Measurements from ENCODE around the gene YY1.
"Not testable (repeated sequence)": the region's sequence is repeated elsewhere in the genome, so short reads cannot be mapped to it uniquely, and the experiment has no call there.

The YY1 gene

GRCh38 chr14:100213956-100214769 is 24.8 kb upstream of the YY1 start:
- DNase-seq (ENCODE audit: low spot score) = peak; percentile 57

- DNase-seq (ENCODE audit: low spot score) = no peak
Measured at GRCh38 chr14:100214770-100215083, 24.2 kb upstream of the YY1 start.

DNA sequence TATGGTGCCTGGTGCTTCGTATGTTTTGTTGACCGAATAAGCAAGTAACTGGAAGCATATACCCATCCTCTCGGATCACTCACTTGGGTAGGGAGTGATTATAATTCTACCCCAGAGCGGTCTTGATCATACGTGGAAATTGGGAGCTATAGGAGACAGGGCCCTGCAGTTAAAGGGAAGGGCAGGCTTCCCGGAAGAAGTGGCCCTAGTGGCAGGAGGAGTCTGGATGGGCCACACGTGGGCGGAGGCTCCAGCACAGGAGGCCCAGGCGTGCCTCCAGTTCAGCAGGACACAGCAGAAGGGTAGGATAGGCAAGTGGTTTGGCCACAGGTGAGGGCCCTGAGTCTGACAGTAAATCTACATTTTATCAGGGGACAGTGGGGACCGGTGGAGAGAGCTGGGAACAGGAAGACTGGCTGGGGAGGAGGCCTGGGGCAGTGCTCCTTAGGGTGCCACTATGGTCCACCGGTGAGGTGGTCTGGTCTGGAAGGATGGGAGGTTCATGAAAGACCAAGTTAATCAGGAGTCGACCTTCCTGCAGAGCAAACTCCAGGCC is 23.5 kb upstream of the YY1 start:
- no peak for DNase-seq (ENCODE audit: low spot score)

- no peak for DNase-seq (ENCODE audit: low spot score)
Measured at GRCh38 chr14:100219126-100219785, 19.7 kb upstream of the YY1 start.

- DNase-seq (ENCODE audit: low spot score) = no peak
Measured at GRCh38 chr14:100221533-100222223, 17.3 kb upstream of the YY1 start.

GRCh38 chr14:100222224-100223093 is 16.5 kb upstream of the YY1 start:
- no peak for DNase-seq (ENCODE audit: low spot score)

GRCh38 chr14:100223332-100224201 is 15.4 kb upstream of the YY1 start:
- no peak for DNase-seq (ENCODE audit: low spot score)

DNA sequence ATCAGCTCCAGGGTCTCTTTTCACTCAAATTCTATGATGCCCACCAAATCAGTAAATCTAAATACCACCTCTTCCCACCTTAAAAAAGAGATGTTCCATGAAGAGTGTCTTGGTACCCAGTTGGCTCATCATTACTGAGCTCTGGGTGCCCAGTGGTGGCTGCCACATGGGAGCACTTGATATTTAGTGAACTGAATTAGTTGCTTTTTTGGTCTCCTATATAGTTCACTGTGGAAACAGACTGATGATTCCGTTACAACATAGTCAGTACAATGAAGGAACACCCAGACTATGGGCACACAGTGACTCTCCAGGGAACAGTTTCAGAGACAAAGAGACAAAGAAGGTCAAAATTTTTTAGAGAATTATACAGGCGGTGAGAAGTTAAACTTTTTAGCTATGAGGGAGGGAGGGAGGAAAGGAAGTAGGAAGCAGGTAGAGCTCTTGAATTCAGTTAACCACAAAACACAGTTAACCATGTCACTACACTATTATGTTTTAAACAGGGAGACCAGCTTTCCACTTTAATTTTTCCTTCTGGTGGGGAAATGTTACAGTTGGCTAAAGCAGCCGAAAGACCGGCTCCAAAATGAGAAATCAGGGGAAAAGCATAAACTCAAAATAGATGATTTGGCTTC is 14.6 kb upstream of the YY1 start:
- DNase-seq (ENCODE audit: low spot score) = no peak

- DNase-seq (ENCODE audit: low spot score) = no peak
Measured at GRCh38 chr14:100225169-100225568, 13.8 kb upstream of the YY1 start.

- DNase-seq (ENCODE audit: low spot score) = no peak
Measured at GRCh38 chr14:100230361-100230760, 8.6 kb upstream of the YY1 start.

DNA sequence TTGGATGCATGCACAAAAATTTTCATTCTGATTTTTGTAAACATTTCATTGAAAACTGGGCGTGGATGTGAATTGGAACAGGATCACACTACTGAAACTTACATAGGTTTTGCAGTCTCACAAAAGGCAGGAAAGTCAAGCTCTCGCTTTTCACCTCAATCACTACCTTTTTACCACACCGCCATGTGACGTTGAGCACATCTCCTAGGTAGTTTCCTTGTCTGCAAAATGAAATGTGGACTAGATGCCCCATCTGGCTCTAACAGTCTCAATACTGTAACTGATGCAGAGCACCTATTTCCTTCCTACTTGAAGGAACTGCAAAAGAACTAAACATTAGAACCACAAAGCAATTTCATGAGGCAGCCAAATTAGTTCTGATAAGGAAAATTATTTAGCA is 4.4 kb upstream of the YY1 start:
- DNase-seq (ENCODE audit: low spot score) = no peak

DNA sequence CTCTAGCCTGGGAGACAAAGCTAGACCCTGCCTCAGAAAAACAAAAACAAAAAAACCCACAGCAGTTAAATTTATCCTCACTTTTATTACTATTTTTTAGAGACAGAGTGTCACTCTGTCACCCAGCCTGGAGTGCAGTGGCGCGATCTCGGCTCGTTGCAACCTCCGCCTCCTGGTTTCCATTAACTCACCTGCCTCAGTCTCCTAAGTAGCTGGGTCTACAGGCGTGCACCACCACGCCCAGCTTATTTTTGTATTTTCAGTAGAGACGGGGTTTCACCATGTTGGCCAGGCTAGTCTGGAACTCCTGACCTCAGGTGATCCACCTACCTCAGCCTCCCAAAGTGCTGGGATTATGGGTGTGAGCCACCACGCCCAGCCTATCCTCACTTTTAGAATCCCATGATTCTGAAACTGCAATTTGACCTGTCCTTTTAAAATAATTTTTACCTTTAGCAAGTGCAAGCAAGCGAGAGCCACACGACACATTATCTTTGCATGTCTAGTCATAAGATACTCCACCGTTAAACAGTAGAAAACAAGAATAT is 2.6 kb upstream of the YY1 start:
- DNase-seq (ENCODE audit: low spot score) = not testable (repeated sequence)

DNA sequence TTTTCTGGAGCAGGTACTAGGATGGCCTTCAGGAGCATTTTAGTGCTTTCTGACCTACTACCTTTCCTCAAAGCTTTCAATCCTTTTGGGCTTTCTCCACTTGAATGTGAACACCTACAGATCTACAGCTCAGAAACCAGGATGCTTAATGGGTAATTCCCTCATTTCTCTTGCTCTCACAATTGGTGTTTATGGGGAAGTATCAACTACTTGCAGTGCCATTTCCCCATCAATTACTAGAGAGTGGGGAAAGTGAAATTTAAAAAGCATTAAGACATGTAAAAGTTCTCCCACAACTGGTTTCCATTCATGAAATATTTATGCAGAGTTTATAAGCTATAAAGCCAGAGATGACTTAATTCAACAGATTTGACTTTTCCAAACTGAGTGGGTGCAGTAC is 2.1 kb upstream of the YY1 start:
- no peak for DNase-seq (ENCODE audit: low spot score)

DNA sequence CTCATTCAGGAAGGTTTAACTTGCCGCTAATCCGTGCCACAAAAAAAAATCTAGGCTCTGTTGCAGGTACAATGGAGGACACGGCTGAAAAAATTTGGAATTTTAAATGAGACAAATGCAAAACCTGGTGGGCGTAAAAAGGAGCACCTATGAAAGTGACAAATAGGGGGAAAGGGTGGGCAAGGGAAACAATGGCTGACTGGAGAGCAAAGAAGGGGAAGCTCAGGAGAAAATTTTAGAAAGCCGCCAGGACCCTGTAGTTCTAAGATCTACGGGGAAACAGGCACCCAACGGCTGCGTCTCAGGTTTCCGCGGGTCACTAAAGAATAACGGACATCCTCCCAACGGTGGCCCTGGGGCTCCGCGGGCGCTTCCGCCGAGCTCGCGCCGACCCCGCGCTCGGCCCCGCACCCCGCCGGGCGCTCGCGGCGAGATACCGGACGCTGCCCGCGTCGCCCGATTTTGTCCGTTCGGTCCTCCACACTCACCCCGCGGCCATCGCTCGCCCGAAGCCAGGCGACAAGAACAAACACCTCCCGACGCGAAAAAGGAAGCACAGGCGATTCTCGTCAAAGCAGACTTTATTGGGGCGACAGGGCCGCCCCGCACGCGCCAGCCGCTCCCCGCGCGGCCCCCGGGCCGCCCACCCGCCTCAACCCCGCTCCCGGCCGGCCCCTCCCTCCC is 1.1 kb upstream of the YY1 start:
- no peak for DNase-seq (ENCODE audit: low spot score)

DNA sequence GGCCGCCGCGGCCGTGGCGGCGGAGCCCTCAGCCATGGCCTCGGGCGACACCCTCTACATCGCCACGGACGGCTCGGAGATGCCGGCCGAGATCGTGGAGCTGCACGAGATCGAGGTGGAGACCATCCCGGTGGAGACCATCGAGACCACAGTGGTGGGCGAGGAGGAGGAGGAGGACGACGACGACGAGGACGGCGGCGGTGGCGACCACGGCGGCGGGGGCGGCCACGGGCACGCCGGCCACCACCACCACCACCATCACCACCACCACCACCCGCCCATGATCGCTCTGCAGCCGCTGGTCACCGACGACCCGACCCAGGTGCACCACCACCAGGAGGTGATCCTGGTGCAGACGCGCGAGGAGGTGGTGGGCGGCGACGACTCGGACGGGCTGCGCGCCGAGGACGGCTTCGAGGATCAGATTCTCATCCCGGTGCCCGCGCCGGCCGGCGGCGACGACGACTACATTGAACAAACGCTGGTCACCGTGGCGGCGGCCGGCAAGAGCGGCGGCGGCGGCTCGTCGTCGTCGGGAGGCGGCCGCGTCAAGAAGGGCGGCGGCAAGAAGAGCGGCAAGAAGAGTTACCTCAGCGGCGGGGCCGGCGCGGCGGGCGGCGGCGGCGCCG is 381 bp downstream of the YY1 start:
- DNase-seq (ENCODE audit: low spot score) = no peak

DNA sequence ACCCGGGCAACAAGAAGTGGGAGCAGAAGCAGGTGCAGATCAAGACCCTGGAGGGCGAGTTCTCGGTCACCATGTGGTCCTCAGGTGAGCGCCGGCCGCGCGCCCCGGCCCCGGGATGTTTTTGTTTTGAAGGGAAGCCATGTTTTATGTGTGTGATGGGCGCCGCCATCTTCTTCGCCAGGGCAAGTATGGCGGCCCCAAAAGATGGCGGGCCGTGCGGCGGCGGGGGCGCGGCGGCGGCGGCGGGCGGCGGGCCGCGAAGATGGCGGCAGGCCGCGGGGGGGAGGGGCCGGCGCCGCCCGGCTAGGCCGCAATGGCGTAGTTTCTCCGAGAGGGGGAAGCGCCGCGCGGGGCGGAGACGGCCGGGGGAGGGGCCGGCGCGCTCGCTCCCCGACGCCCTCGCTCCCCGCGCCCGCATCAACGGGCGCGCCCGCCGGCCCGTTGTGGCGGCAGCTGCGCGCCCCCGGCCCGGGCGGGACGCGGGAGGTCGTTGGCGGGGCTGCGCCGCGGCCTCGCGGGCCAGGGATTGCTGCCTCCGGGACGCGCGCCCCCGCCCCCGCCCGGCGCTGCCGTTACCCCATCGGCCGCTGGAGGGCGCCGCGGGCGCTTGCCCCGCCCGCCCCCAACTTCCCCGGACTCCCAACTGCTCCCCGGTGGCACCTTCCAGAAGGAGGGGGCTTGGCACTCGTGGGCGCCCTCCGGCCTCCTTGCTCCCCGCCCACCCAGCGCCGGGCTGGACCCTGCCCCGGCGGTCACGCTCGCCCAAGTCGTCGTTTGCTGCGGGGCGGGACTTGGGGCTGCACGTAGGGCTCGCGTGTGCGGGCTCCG is 1.1 kb downstream of the YY1 start:
- DNase-seq (ENCODE audit: low spot score) = peak; percentile 66

DNA sequence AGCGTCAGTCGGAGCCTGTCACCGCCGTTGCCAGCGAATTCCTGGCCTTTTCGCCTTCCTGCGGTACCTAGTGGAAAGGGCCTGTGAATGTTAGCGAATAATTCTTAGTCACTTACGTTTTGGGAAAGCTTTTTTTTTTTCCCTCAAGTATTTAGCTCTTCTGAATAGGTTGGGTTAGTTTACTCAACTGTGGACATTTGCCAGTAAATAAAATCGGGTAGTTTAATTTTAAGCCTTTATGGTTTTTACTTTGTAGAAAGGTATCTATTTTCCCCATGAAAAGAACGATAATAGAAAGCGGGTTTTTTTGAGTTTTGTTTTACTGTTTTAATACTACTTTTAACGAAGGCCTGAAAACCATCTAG is 1.7 kb downstream of the YY1 start:
- DNase-seq (ENCODE audit: low spot score) = no peak

DNA sequence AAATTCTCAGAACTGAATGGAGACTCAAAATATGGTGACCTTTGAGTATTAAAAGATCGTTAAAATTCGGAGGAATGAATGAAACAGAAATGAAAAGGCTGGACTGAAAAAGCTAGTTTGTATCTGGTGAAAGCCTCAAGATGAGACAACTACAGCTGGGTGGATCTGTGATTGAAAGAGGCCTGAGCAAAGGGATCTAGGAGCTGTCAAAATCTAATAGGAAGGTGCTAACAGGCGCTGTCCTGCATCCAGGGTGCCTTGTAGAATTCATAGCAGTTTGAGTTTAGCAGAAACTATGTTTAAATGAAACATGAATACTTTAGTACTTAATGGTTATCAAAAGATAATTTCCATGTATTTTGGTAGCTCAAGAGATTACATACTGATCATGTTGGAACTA is 2.3 kb downstream of the YY1 start:
- DNase-seq (ENCODE audit: low spot score) = no peak
